Cardiac muscle cell (in vitro differentiated cells and primary cell): Measurements from ENCODE around the gene ITGB1BP1. TPM values are rescaled to one million over a fixed set of nuclear protein-coding genes. Genes with fewer than 3 reads are reported as not detected.

ENCODE experiments used
- DNase-seq, 2 donors: peaks; one replicate each; pipeline versions ENCODE4 v3.0.0 to v3.0.0-alpha.2; 2010 to 2017; ENCODE audit warnings: low read depth in 1 of 2, low spot score in 1 of 2
- H3K27ac ChIP-seq: fragments of 200-600 bp; sonication (generic); 2 replicates; pipeline ENCODE4 v1.5.1; 2016
- H3K27me3 ChIP-seq: fragments of 200-600 bp; sonication (generic); 2 replicates; pipeline ENCODE4 v1.6.0; 2016; ENCODE audit warnings: control low read depth
- H3K36me3 ChIP-seq: fragments of 200-600 bp; sonication (generic); 2 replicates; pipeline ENCODE4 v1.5.1; 2016; ENCODE audit warnings: control low read depth
- H3K4me1 ChIP-seq: fragments of 200-600 bp; sonication (generic); 2 replicates; pipeline ENCODE4 v1.8.1; 2017; ENCODE audit warnings: low read depth, mild to moderate bottlenecking, mixed run types
- H3K4me3 ChIP-seq: fragments of 200-600 bp; sonication (generic); 2 replicates; pipeline ENCODE4 v1.5.1; 2016; ENCODE audit warnings: mild to moderate bottlenecking
- H3K9me3 ChIP-seq: fragments of 200-600 bp; sonication (generic); 2 replicates; pipeline ENCODE4 v1.5.1; 2017; ENCODE audit warnings: low read depth, mild to moderate bottlenecking, control low read depth
- polyA plus RNA-seq: library from polyadenylated mRNA; unstranded; fragments of >200 nt; fragmentation: Nextera tagmentation; extraction: Ambion mirVana; gene quantifications from 2 replicates; pipeline ENCODE4 v1.2.1, GENCODE V29; 2016
- total RNA-seq: library from RNA; depleted of rRNA; stranded (reverse); fragments of >200 nt; gene quantifications from 2 replicates; pipeline ENCODE4 v1.2.3, GENCODE V29; 2016
- TF ChIP-seq, protein P1 (sequence below): IDR thresholded peaks from 2 replicates; pipeline ENCODE4 v1.5.1; 2012; ENCODE audit warnings: low read depth, mild to moderate bottlenecking, low read length

The ITGB1BP1 gene
- total and polyA plus RNA-seq, 2 experiments from 2014 or later, result 30.9 to 138 TPM

DNA sequence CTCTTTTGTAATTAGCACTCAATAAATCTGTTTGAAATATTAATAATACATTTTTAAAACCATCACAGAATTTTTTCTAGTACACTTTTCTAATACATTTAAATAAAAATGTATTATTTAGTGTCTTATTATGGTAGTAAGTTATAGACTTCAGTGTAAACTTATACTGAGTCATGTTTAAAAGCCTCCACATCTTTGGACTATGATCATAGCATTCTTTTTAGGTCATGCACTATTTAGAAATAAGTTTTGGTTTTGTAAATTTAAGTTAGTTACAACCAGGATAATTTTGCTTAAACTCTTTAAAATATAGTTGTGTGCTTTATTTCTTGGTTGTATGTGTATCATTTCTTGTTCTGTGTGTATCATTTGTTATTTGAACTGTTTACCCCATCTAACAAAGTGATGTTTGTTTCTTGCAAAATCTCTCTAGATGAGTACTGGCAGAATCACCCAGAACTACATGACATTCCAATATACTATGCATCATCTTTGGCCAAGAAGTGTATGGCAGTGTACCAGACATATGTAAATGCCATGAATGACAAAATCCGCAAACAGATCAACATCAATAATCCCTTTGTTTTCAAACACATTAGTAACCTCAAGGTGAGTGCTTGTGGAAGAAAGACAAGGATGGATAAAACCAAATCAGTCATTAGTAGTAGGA, 16.9 kb upstream of the ITGB1BP1 start:
- no peaks in the 10 kb centered on the region for H3K9me3 ChIP-seq
- H3K4me1 ChIP-seq, result no peaks in the 10 kb centered on the region
- no peak overlapping the region for H3K4me3 ChIP-seq
- H3K27ac ChIP-seq, result no peak overlapping the region
- H3K36me3 ChIP-seq, result peaks cover 64% of the 10 kb centered on the region
- H3K27me3 ChIP-seq, result no peaks in the 10 kb centered on the region
- DNase-seq, result peak in 1 of 2 donors; percentile 33
- TF ChIP-seq, protein P1, sequence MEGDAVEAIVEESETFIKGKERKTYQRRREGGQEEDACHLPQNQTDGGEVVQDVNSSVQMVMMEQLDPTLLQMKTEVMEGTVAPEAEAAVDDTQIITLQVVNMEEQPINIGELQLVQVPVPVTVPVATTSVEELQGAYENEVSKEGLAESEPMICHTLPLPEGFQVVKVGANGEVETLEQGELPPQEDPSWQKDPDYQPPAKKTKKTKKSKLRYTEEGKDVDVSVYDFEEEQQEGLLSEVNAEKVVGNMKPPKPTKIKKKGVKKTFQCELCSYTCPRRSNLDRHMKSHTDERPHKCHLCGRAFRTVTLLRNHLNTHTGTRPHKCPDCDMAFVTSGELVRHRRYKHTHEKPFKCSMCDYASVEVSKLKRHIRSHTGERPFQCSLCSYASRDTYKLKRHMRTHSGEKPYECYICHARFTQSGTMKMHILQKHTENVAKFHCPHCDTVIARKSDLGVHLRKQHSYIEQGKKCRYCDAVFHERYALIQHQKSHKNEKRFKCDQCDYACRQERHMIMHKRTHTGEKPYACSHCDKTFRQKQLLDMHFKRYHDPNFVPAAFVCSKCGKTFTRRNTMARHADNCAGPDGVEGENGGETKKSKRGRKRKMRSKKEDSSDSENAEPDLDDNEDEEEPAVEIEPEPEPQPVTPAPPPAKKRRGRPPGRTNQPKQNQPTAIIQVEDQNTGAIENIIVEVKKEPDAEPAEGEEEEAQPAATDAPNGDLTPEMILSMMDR, result no peak

DNA sequence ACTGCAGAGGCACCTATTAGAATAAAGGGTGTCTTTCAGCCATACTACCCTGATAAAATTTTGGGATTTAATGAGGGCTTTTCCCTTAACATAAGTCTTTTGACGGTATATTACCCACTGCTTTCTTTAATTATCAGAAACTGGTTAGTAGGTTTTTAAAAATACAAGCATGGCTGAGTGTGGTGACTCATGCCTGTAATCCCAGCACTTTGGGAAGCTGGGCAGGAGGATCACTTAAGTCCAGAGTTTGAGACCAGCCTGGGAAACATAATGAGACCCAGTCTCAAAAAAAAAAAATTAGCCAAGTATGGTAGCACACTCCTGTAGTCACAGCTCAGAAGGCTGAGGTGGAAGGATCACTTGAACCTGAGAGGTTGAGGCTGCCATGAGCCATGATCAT, 16.2 kb upstream of the ITGB1BP1 start:
- no peak for DNase-seq
- no peak overlapping the region for H3K4me3 ChIP-seq
- H3K4me1 ChIP-seq, result no peaks in the 10 kb centered on the region
- H3K9me3 ChIP-seq, result no peaks in the 10 kb centered on the region
- H3K27me3 ChIP-seq, result no peaks in the 10 kb centered on the region
- peaks cover 61% of the 10 kb centered on the region for H3K36me3 ChIP-seq
- TF ChIP-seq, protein P1, result no peak
- no peak overlapping the region for H3K27ac ChIP-seq

DNA sequence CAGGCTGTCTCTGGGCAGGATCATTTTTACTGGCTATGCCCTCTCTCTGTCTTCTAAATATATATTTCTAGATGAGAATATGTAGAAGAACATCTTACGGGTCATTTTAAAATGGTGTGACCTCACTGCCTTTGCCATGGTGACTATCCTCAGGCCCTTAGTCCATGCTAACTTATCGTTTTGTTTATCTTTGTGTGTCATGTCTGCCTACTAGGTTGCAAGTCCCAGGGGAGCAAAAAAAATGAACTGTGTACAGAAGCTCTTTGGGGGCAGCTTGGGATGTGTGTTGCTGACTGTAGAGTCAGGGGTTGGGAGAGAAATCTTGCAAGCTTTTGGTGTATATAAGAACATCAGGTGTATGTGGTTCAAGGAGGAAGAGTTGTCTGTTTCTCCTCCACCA, 11.2 kb upstream of the ITGB1BP1 start:
- TF ChIP-seq, protein P1, result no peak
- DNase-seq, result no peak
- H3K36me3 ChIP-seq, result peaks cover 62% of the 10 kb centered on the region
- H3K9me3 ChIP-seq, result no peaks in the 10 kb centered on the region
- no peaks in the 10 kb centered on the region for H3K4me1 ChIP-seq
- no peaks in the 10 kb centered on the region for H3K27me3 ChIP-seq
- H3K4me3 ChIP-seq, result no peak overlapping the region
- no peak overlapping the region for H3K27ac ChIP-seq

DNA sequence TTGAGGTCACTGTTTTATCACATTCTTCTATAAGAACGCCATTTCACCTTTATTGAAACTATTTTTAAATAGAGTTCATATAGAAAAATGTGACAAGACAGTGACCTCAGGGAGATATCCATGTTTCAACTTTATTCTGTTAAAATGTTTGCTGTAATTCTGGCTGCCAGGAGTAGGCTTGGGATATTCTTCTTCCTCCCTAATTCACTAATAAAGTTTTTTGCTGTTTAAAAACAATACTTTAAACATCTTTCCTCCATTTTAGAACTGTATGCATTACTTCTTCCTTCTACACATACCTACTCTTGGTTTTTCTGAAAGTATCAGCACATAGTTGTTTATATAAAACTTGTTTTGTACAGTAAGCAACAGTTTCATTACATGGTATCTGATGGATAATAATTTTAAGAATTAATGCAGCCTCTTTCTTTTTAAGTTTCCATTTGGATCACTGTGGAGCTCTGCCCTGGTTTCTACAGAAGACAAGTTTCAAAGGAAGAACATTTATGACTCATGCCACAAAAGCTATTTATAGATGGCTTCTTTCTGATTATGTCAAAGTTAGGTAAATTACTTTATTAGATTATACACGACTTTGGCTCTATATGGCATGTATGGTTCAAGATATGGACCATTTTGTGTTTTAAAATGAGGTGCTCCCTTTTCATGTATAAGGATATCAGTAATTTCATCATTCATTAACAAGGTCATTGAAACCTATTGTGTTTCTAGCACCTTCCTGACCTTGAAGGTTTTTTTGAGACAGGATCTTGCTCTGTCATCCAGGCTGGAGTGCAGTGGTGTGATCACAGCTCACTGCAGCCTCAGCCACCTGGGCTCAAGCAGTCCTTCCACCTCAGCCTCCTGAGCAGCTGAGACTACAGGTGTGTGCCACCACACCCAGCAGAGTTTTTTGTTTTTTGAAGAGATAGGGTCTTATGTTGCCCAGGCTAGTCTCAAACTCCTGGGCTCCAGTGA, 7.3 kb upstream of the ITGB1BP1 start:
- no peaks in the 10 kb centered on the region for H3K4me1 ChIP-seq
- DNase-seq, result no peak
- no peaks in the 10 kb centered on the region for H3K27me3 ChIP-seq
- no peak overlapping the region for H3K27ac ChIP-seq
- H3K4me3 ChIP-seq, result no peak overlapping the region
- H3K36me3 ChIP-seq, result peaks cover 38% of the 10 kb centered on the region
- no peaks in the 10 kb centered on the region for H3K9me3 ChIP-seq
- TF ChIP-seq, protein P1, result no peak

DNA sequence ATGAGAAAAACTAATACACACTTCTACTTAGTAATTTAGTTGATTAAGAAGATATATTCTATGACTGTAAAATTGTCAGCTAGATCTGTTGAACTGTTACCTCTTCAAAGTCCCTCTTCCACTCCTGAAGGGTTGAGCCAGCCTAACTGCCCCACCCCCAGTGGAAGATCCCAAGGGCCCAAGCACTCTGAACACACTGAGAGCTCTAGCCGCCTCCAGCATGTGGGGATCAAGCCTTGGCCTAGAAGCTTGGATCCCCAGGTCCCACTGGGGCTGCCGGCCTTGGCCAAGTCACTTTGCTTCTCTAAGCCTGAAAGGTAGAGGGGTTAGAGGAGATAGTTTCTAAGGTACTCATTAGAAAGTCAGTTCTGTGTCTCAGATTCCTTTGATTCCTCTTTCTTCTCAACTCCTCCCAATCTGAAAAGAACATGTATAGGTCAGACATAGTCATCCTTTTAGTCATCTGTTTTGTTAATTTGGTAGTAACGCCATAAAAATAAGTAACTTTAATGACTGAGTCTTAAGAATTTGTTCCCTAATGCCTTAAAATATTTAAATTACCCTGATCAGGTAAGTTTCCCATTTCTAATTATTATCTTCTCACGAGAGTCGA, 5.7 kb upstream of the ITGB1BP1 start:
- TF ChIP-seq, protein P1, result no peak
- H3K36me3 ChIP-seq, result peaks cover 38% of the 10 kb centered on the region
- no peaks in the 10 kb centered on the region for H3K9me3 ChIP-seq
- peaks cover 6% of the 10 kb centered on the region for H3K4me1 ChIP-seq
- DNase-seq, result no peak
- H3K27me3 ChIP-seq, result no peaks in the 10 kb centered on the region
- no peak overlapping the region for H3K4me3 ChIP-seq
- no peak overlapping the region for H3K27ac ChIP-seq
